ENCODE results near the gene GORASP2.
A peak's percentile ranks its signal among the peaks of the same experiment; 100 is the strongest.

The GORASP2 gene

DNA sequence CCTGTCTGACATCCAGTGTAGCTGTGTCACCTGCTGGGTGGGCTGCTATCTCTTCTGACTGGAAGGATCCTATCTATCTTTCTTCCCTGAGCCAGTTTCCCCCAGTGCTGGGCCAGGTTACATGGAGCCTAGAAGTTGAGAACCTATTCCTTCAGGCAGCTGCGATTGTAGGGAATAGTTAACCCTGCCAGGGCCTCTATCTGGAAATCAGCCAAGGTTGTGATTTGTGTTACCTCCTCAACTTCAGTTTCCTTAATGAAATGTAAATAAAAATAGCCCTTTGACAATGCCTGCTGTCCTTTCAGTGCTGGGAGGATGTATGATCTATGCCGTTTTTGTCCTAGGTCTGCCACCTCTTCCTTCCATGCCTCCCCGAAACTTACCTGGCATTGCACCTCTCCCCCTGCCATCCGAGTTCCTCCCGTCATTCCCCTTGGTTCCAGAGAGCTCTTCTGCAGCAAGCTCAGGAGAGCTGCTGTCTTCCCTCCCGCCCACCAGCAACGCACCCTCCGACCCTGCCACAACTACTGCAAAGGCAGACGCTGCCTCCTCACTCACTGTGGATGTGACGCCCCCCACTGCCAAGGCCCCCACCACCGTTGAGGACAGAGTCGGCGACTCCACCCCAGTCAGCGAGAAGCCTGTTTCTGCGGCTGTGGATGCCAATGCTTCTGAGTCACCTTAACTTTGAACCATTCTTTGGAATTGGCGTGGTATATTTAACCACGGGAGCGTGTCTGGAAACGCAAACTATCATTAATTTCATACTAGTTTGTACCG is 36.6 kb downstream of the GORASP2 start:
- TF ChIP-seq POLR2A (IDR thresholded peaks at IDR 0.05; ENCODE audit: low read depth, low read length): no peak
- DNase-seq (ENCODE audit: insufficient read length, low spot score): no peak
- no peak for FAIRE-seq

DNA sequence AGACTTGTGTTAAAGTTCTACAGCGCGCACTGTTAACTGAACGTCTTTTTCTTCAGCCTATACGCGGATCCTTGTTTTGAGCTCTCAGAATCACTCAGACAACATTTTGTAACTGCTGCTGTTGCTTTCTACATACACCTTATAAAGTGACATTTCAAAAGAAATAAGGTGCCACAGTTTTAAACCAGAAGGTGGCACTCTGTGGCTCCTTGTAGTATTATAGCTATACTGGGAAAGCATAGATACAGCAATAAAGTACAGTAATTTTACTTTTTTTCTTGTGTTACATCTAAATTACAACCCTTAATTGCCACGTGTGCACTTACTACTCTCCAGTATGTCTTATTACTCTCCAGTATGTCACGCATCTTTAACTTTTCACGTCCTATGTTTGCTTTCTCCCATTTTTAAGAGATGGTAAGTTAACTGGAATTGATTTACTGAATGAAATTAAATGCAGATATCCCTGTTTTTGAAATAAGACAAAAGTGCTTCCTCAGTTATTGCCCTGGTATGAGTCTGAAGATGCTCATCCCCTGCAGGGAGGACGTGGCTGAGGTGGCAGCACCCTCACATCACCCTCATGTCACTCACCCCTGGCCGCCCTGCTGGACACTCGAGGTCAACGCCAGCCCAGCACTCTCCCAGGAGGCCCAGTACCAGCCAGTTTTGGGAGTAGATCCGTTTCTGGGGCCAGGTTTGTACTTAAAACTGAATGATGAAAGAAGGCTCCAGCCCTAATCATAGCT is 37.8 kb downstream of the GORASP2 start:
- FAIRE-seq (no peak), DNase-seq (ENCODE audit: insufficient read length, low spot score) (no peak)
- no peak for TF ChIP-seq POLR2A (IDR thresholded peaks at IDR 0.05; ENCODE audit: low read depth, low read length)

DNA sequence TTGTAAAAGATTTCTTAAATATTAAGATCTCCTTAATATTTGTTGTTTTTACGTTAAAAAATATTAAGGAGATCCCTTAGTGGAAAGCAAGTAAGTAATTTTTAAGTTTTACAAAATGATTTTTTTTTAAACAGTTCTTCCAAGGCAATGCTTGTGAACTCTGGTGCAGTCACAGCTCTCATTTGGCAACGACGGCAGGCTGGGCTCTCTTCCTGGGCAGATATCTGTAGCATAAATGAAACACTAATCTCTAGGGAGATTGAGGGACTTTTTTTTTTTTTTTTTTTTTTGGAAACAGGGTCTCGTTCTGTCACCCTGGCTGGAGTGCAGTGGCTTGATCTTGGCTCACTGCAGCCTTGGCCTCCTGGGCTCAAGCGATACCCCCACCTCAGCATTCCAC is 38.5 kb downstream of the GORASP2 start:
- FAIRE-seq: no peak

DNA sequence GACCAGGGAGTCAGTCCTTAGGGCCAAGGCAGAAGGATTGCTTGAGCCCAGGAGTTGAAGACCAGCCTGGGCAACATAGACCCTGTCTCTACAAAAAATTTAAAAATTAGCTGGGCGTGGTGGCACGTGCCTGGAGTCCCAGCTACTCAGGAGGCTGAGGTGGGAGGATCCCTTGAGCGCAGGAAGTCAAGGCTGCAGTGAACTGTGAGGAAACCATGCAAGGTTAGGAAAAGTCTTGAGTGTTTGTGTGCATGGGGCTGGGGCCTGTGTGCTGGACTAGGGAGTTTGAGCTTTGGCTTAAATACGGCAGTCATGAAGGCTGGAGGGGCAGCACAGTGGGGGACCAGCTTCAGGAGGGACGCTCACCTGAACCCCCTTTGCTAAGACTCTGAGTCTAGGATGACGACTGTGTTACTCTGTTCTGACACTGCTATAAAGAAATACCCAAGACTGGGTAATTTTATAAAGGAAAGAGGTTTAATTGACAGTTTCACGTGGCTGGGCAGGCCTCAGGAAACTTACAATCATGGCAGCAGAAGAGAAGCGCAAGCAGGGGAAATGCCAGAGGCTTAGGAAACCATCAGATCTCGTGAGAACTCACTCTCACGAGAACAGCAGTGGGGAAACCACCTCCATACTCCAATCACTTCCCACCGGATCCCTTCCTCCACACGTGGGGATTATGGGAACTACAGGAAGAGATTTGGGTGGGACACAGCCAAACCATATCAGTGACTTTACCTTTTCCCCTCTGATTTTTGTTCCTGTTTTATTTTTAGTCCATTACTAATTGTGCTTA is 39.4 kb downstream of the GORASP2 start:
- FAIRE-seq (no peak), DNase-seq (ENCODE audit: insufficient read length, low spot score) (no peak)
- TF ChIP-seq POLR2A (IDR thresholded peaks at IDR 0.05; ENCODE audit: low read depth, low read length): no peak

More for the DNA sequence above, 38.5 kb downstream of the GORASP2 start:
- TF ChIP-seq POLR2A (IDR thresholded peaks at IDR 0.05; ENCODE audit: low read depth, low read length): no peak
- no peak for DNase-seq (ENCODE audit: insufficient read length, low spot score)

DNA sequence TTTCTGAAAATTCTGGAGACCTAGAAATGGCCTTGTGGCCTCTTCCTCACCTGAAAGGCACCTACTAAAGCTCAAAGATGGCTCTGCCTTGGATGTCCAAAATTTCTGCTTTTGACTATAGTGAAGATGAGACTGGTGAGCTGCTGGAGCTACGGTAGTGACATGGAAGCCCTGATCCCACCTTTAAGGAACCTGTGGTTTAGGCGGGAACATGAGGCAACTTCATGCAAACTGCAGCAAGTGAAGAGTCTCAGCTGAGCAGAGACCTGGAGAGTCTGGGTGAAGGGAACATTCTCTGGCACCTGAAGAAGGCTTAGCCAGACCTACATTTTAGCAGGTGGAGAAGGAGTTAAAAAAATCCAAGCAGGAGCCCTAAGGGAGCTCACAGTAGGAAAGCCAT is 40.0 kb downstream of the GORASP2 start:
- DNase-seq (ENCODE audit: insufficient read length, low spot score) (no peak), FAIRE-seq (no peak)

DNA sequence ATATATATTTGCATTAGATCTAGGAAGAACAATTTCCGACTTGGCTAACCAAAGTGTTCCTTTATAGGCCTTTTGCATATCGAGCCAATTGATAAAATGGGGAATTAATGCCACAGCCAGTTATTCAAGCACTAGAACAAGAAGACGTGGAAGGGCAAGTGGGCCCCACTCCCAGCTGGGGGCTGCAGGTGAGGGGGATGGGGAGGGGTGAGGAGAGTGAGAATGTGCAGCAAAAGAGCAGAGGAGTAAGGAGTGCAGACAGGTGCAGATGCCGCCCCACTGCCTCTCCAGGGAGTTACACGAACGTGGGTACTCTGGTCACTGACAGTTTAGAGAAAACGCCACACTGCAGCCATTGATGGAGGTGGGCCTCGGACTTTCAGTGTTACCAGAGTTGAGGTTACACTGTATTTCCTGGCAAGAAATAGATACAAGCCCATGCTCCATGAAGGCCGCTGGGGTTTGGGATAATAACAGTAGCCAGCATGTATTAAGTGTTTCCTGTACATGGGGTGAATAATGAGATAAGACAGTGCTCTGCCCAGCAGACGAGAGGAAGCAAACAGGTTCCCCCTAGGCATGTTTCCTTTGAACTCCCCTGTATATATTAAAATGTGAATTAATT is 40.9 kb downstream of the GORASP2 start:
- FAIRE-seq (no peak), DNase-seq (ENCODE audit: insufficient read length, low spot score) (no peak)
- no peak for TF ChIP-seq POLR2A (IDR thresholded peaks at IDR 0.05; ENCODE audit: low read depth, low read length)

More for the DNA sequence above, 40.0 kb downstream of the GORASP2 start:
- TF ChIP-seq POLR2A (IDR thresholded peaks at IDR 0.05; ENCODE audit: low read depth, low read length): no peak

DNA sequence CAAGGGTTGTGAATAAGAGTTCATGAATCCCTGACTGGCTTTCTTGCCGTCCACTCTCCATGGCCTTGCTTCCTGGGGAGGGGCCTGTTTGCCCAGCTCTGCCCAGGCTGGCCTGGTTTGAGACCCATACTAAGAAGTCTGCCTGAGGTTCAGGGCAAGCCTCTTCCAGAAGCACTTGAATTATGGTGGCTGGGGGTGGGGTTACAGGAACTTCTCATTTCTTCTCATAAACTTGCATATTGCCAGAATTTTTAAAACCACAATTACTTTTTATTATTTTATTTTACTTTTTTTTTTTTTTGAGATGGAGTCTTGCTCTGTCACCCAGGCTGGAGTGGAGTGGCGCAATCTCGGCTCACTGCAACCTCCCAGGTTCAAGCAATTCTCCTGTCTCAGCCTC is 42.0 kb downstream of the GORASP2 start:
- no peak for DNase-seq (ENCODE audit: insufficient read length, low spot score)
- no peak for FAIRE-seq
- TF ChIP-seq POLR2A (IDR thresholded peaks at IDR 0.05; ENCODE audit: low read depth, low read length): no peak

DNA sequence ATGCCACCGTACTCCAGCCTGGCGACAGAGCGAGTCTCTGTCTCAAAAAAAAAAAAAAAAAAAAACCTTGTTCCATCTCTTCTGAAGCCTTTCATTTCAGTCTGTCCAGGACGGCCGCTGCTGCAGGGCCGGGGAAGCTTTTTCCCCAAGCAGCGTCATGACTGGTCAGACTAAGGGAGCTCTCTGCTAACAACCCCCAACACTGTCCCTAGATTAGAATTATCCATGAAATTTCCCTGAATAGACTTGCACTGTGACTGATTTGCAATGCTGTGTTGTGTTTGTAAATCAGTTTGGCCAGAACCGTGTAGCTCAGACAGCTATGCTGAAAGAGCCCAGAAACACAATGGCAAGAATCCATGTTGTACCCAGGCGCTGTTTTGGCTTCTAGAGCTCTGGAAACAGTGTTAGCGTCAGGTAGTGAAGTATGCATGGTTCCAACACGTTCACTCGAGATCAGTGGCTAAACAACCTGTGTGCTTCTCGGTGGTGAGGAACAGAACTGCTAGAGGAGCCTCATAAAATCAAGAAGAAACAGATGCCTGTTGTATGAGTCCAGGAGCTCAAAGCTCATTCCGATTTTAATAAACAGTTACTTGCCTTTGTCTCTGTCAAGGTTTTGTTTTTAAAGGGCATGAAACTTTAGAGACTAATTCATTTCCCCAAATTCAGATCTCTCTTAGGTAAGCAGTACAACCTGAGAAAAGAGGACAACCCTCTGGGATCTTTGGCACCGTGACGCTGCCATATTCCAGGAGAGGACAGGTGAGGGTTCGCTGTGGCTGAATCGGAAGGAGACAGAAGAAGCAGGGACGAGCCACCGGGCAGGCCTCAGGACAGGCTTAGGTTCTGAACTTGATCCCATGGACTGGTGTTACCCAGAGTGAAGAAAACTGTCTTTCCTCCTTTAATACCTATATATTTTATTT is 43.5 kb downstream of the GORASP2 start:
- no peak for TF ChIP-seq POLR2A (IDR thresholded peaks at IDR 0.05; ENCODE audit: low read depth, low read length)
- no peak for FAIRE-seq
- DNase-seq (ENCODE audit: insufficient read length, low spot score): no peak

DNA sequence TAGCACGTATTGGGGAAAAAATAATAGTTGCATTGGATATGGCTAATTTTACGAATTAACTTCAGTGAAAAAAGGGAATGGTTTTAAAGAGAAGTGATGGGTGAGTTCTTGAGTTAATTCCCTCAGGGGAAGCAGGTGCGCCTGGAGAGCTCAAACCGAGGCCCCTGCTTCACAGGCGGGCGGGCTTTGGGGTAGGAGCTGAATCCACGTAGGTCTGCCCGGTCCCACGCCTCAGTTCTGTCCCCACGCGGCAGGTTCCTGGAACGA is 44.1 kb downstream of the GORASP2 start:
- FAIRE-seq (no peak), DNase-seq (ENCODE audit: insufficient read length, low spot score) (no peak)
- TF ChIP-seq POLR2A (IDR thresholded peaks at IDR 0.05; ENCODE audit: low read depth, low read length): no peak

DNA sequence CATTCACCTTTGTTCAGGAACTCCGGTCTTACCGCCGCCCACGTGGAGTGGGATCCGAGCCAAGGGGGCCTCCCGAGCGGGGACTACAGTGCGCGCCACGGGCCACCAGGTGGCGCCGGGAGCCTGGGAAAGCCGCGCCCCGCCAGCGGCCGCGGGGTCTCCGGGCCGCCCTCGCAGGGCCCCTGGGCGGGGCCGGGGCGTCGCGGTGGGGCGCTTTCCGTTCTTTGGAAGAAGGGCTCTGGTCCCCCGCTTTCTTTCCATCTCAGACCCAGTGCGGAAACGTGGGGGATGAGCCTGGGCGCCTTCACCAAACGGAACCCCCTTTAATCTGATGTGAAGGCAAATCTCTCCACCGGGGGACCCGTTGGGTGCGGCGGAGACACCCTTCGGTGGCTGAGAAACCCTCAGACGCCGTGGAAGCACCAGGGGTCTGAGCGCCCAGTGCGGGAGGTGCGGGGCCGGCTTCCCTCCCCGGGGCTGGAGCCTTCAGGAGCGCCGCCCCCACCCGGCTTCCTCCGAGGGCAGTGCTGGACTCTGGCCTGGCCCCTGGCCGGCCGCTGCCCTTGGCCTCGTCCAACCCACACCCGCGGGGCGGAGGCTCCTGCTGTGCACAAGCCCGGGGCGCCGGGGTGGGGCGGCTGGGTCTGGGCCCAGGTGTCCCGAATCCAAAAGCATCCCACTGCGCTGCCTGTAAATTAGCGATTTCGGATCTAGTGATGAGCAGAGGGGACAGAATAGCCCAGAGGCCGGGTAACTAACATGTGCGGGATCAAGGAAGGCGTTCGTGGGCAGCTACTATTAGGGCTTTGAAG is 44.6 kb downstream of the GORASP2 start:
- peak; percentile 7 for TF ChIP-seq POLR2A (IDR thresholded peaks at IDR 0.05; ENCODE audit: low read depth, low read length)
- DNase-seq (ENCODE audit: insufficient read length, low spot score) (peak; percentile 86), FAIRE-seq (no peak)

DNA sequence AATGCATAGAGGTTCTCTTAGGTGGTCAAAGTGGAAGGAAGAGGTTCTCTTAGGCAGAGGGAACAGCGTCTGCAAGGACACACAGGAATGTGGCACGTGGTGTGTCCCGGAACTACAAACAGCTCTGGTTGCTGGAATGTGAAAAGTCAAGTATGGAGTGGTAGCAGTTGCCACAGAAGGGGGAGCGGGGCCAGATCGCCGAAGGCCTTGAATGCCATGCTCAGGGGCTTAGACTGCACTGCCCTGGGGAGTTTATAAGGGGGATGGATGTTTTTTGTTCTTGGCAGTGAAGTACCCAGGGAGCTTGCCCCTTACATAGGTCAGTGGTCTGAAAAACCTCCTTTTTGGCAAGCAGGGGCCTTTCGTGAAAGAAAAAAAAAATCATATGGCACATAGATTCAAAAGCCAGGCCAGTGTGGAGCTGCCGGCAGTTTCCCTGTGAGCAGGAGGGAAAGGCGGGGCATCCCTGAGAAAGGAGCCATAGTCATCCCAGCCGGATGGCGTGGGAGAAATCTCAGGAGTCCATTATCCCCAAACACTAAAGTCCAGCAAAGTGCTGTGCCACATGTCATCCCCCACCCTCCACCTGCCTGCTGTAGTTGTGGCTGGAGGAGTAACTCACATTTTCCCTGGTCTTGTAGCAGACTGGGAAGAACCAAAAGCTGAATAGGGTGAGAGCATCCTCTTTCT is 45.4 kb downstream of the GORASP2 start:
- no peak for TF ChIP-seq POLR2A (IDR thresholded peaks at IDR 0.05; ENCODE audit: low read depth, low read length)
- DNase-seq (ENCODE audit: insufficient read length, low spot score) (peak; percentile 23), FAIRE-seq (no peak)

Data from H54 (cell line).